H1 (cell line): ENCODE measurements around the gene NIPAL4. TPM values are rescaled to one million over a fixed set of nuclear protein-coding genes. Genes with fewer than 3 reads are reported as not detected.
A peak's percentile ranks its signal among the peaks of the same experiment; 100 is the strongest.

Source experiments
- CTCF ChIA-PET: fragments of 300-600 bp; sonication (Branson Sonifier 250); formaldehyde crosslinking; loops from one replicate; lab custom pipeline; 2021; ENCODE audit not compliant: partially characterized antibody; lab: Charles Lee
- POLR2A ChIA-PET: fragments of 300-600 bp; sonication (Branson Sonifier 250); formaldehyde crosslinking; loops from one replicate; lab custom pipeline; 2021; ENCODE audit warnings: inconsistent platforms; ENCODE audit not compliant: partially characterized antibody; lab: Charles Lee
- DNase-seq, 2 experiments: peaks; one replicate each; pipeline versions ENCODE4 v3.0.0 to v3.0.0-alpha.2; 2010 to 2022; ENCODE audit warnings: low spot score in 2 of 2, low read depth in 1 of 2, mixed read lengths in 1 of 2
- FAIRE-seq: peaks from 2 replicates; lab custom pipeline; 2011; peaks lifted over from hg19 to GRCh38; lab: Jason Lieb, UNC
- H2AFZ ChIP-seq: 2 replicates; pipeline ENCODE4 v1.8.1; 2012; ENCODE audit warnings: low read length, inconsistent platforms
- H2AK5ac ChIP-seq: 2 replicates; pipeline ENCODE4 v1.6.1; 2013; ENCODE audit warnings: low read depth, low read length
- H2BK120ac ChIP-seq: replicated peaks from 2 replicates; pipeline ENCODE3; 2013; ENCODE audit warnings: low read depth, low read length, inconsistent platforms
- H2BK12ac ChIP-seq: 2 replicates; pipeline ENCODE4 v1.6.1; 2013; ENCODE audit warnings: low read depth, low read length
- H2BK15ac ChIP-seq: 2 replicates; pipeline ENCODE4 v1.6.1; 2013; ENCODE audit warnings: low read length
- H2BK20ac ChIP-seq: 2 replicates; pipeline ENCODE4 v1.6.1; 2013; ENCODE audit warnings: low read length
- H2BK5ac ChIP-seq: 2 replicates; pipeline ENCODE4 v1.6.1; 2013; ENCODE audit warnings: low read depth, low read length
- H3K14ac ChIP-seq: 2 replicates; pipeline ENCODE4 v1.6.1; 2013; ENCODE audit warnings: inconsistent platforms; ENCODE audit not compliant: insufficient read length
- H3K18ac ChIP-seq: 2 replicates; pipeline ENCODE4 v1.6.1; 2013; ENCODE audit warnings: low read length; ENCODE audit errors: extremely low read depth
- H3K23ac ChIP-seq: 2 replicates; pipeline ENCODE4 v1.6.1; 2013; ENCODE audit warnings: inconsistent platforms; ENCODE audit not compliant: insufficient read length
- H3K23me2 ChIP-seq: 2 replicates; pipeline ENCODE4 v1.6.1; 2013; ENCODE audit warnings: low read depth, low read length
- H3K27ac ChIP-seq: 2 replicates; pipeline ENCODE4 v1.6.1; 2011; ENCODE audit warnings: low read depth, low read length, inconsistent platforms
- H3K27me3 ChIP-seq, 4 experiments: replicated peaks in 1 of 4; 1 replicate in 1 of 4; 2 replicates in 3 of 4; pipeline versions ENCODE4 v1.6.1 to v1.8.1; 2011 to 2013; ENCODE audit warnings: low read length in 3 of 4, mild to moderate bottlenecking in 3 of 4, inconsistent platforms in 2 of 4, mixed read lengths in 2 of 4, moderate library complexity in 1 of 4; ENCODE audit not compliant: control insufficient read depth in 3 of 4, insufficient read depth in 3 of 4; ENCODE audit errors: extremely low read depth in 1 of 4
- H3K36me3 ChIP-seq, 4 experiments: 2 replicates each; pipeline versions ENCODE4 v1.6.1 to v1.8.1; 2011 to 2013; ENCODE audit warnings: mild to moderate bottlenecking in 4 of 4, low read length in 3 of 4, moderate library complexity in 2 of 4, control low read depth in 1 of 4, inconsistent platforms in 1 of 4; ENCODE audit not compliant: insufficient read depth in 4 of 4, control insufficient read depth in 2 of 4
- H3K4ac ChIP-seq: replicated peaks from 2 replicates; pipeline ENCODE3; 2013; ENCODE audit warnings: low read length, low read depth, mixed read lengths, inconsistent platforms; ENCODE audit not compliant: insufficient read length
- H3K4me1 ChIP-seq, 4 experiments: replicated peaks in 1 of 4; 1 replicate in 1 of 4; 2 replicates in 3 of 4; pipeline versions ENCODE4 v1.6.1 to v1.8.1; 2011 to 2013; ENCODE audit warnings: low read length in 3 of 4, inconsistent platforms in 2 of 4, mixed read lengths in 1 of 4; ENCODE audit not compliant: insufficient read depth in 4 of 4, control insufficient read depth in 3 of 4
- H3K4me2 ChIP-seq, 2 experiments: 2 replicates each; pipeline versions ENCODE4 v1.6.1 to v1.8.1; 2011 to 2013; ENCODE audit warnings: low read depth in 2 of 2, low read length in 2 of 2, control low read depth in 1 of 2, inconsistent platforms in 1 of 2, mild to moderate bottlenecking in 1 of 2; ENCODE audit not compliant: insufficient read depth in 1 of 2
- H3K4me3 ChIP-seq, 4 experiments: fragments of 200-600, 300-600 bp in 1 of 4; sonication (generic), shearing (Covaris generic), sonication (Bioruptor Twin) in 1 of 4; 2 replicates each; pipeline versions ENCODE4 v1.5.1 to v1.8.1; 2011 to 2016; ENCODE audit warnings: low read length in 4 of 4, low read depth in 3 of 4, control low read depth in 2 of 4, inconsistent platforms in 2 of 4, mild to moderate bottlenecking in 2 of 4, mixed read lengths in 1 of 4, moderate library complexity in 1 of 4; ENCODE audit not compliant: insufficient read depth in 2 of 4; ENCODE audit errors: extremely low read depth in 1 of 4
- H3K56ac ChIP-seq: replicated peaks from 2 replicates; pipeline ENCODE3; 2013; ENCODE audit warnings: low read depth, mild to moderate bottlenecking, mixed read lengths, low read length, inconsistent platforms; ENCODE audit not compliant: insufficient read length
- H3K79me1 ChIP-seq: 2 replicates; pipeline ENCODE4 v1.6.1; 2013; ENCODE audit warnings: low read depth, low read length, control low read depth
- H3K79me2 ChIP-seq, 2 experiments: 2 replicates each; pipeline versions ENCODE4 v1.6.1 to v1.8.1; 2012 to 2013; ENCODE audit warnings: low read length in 2 of 2, mild to moderate bottlenecking in 2 of 2, inconsistent platforms in 1 of 2; ENCODE audit not compliant: insufficient read depth in 2 of 2, control insufficient read depth in 1 of 2
- H3K9ac ChIP-seq, 4 experiments: replicated peaks in 1 of 4; 1 replicate in 1 of 4; 2 replicates in 3 of 4; pipeline versions ENCODE4 v1.6.1 to v1.8.1; 2011 to 2013; ENCODE audit warnings: low read depth in 3 of 4, low read length in 3 of 4, control low read depth in 2 of 4, mild to moderate bottlenecking in 2 of 4, moderate library complexity in 2 of 4, inconsistent platforms in 1 of 4; ENCODE audit errors: extremely low read depth in 1 of 4
- H3K9me3 ChIP-seq, 2 experiments: 2 replicates each; pipeline versions ENCODE4 v1.6.1 to v1.8.1; 2012 to 2013; ENCODE audit warnings: mild to moderate bottlenecking in 2 of 2, moderate library complexity in 2 of 2, control low read depth in 1 of 2, inconsistent platforms in 1 of 2, low read depth in 1 of 2, low read length in 1 of 2, mixed read lengths in 1 of 2; ENCODE audit not compliant: insufficient read depth in 2 of 2
- H4K20me1 ChIP-seq, 2 experiments: replicated peaks in 1 of 2; 2 replicates each; pipeline versions ENCODE3 to v1.8.1; 2011 to 2013; ENCODE audit warnings: inconsistent platforms in 2 of 2, low read length in 2 of 2, mild to moderate bottlenecking in 1 of 2; ENCODE audit not compliant: insufficient read depth in 2 of 2, control insufficient read depth in 1 of 2
- H4K5ac ChIP-seq: 2 replicates; pipeline ENCODE4 v1.6.1; 2013; ENCODE audit warnings: low read length, low read depth, mixed read lengths, inconsistent platforms; ENCODE audit not compliant: insufficient read length
- H4K8ac ChIP-seq: 2 replicates; pipeline ENCODE4 v1.8.0; 2013; ENCODE audit warnings: mild to moderate bottlenecking, moderate library complexity, low read length, inconsistent platforms; ENCODE audit not compliant: insufficient read depth; ENCODE audit errors: extremely low read depth
- H4K91ac ChIP-seq: replicated peaks from 2 replicates; pipeline ENCODE3; 2013; ENCODE audit warnings: low read length, mixed read lengths, inconsistent platforms; ENCODE audit not compliant: insufficient read length
- ASH2L ChIP-seq: fragments of 200-600, 300-600 bp; sonication (generic); IDR thresholded peaks from one replicate; pipeline ENCODE4 v1.7.1; 2017; ENCODE audit warnings: low read length
- BCL11A ChIP-seq, 2 experiments: IDR thresholded peaks; one replicate each; pipeline ENCODE4 v1.6.1; 2011; ENCODE audit warnings: low read depth in 2 of 2, low read length in 2 of 2, mild to moderate bottlenecking in 2 of 2
- CTCF ChIP-seq, 3 experiments: IDR thresholded peaks; 1 replicate in 2 of 3; 2 replicates in 1 of 3; pipeline versions ENCODE4 v1.5.1 to v1.6.1; 2011; ENCODE audit warnings: low read length in 3 of 3, mild to moderate bottlenecking in 3 of 3, inconsistent platforms in 2 of 3, low read depth in 1 of 3, moderate library complexity in 1 of 3; ENCODE audit not compliant: insufficient read depth in 1 of 3; ENCODE audit errors: control extremely low read depth in 1 of 3
- FOSL1 ChIP-seq: IDR thresholded peaks from 2 replicates; pipeline ENCODE4 v1.6.1; 2011; ENCODE audit warnings: mild to moderate bottlenecking, low read depth, low read length, moderate library complexity; ENCODE audit not compliant: insufficient read depth
- MAX ChIP-seq: IDR thresholded peaks from 2 replicates; pipeline ENCODE4 v1.6.1; 2012; ENCODE audit warnings: inconsistent platforms
- POLR2A ChIP-seq, 2 experiments: IDR thresholded peaks; 1 replicate in 1 of 2; 2 replicates in 1 of 2; pipeline ENCODE4 v1.6.1; 2011; ENCODE audit warnings: low read depth in 2 of 2, low read length in 2 of 2, mild to moderate bottlenecking in 2 of 2; ENCODE audit errors: control extremely low read depth in 1 of 2
- POU5F1 ChIP-seq: IDR thresholded peaks from 2 replicates; pipeline ENCODE4 v1.6.1; 2011; ENCODE audit warnings: low read depth, mild to moderate bottlenecking, low read length, moderate library complexity
- RNF2 ChIP-seq: fragments of 200-900, 300-1000 bp; sonication (generic); IDR thresholded peaks from 2 replicates; pipeline ENCODE4 v1.7.1; 2016; ENCODE audit warnings: borderline replicate concordance, low read depth, mild to moderate bottlenecking, antibody characterized with exemption, low read length; ENCODE audit not compliant: poor library complexity, severe bottlenecking; ENCODE audit errors: missing control alignments
- TEAD4 ChIP-seq: IDR thresholded peaks from 2 replicates; pipeline ENCODE4 v1.6.1; 2012; ENCODE audit warnings: low read depth, low read length, inconsistent platforms, mixed read lengths
- WGBS, 2 experiments: shearing (Covaris generic) in 1 of 2; methylation state at CpG; one replicate each; pipeline versions ENCODE4 v1.1.6 to v1.1.7; 2013 to 2015; ENCODE audit warnings: low lambda C conversion rate in 2 of 2, mixed read lengths in 2 of 2, inconsistent platforms in 1 of 2, low coverage in 1 of 2, missing lambda C conversion rate in 1 of 2; ENCODE audit not compliant: insufficient replicate concordance in 2 of 2, insufficient coverage in 1 of 2, insufficient read length in 1 of 2; ENCODE audit errors: extremely low coverage in 1 of 2, missing lambda C conversion rate in 1 of 2; 5-methylcytosine and 5-hydroxymethylcytosine counted together
- polyA plus RNA-seq, 7 experiments: library from polyadenylated mRNA; depleted of rRNA in 3 of 7; stranded (reverse) in 5 of 7; unstranded in 2 of 7; fragments of >200 nt in 5 of 7; fragments of 200-250 nt in 2 of 7; gene quantifications; 1 replicate in 5 of 7; 2 replicates in 1 of 7; 4 replicates in 1 of 7; pipeline versions ENCODE4 v1.2.1 to v1.2.3, GENCODE V29; 2011 to 2013; ENCODE audit warnings: missing spikeins in 2 of 7, mixed read lengths in 2 of 7
- total RNA-seq: library from RNA; stranded (reverse); fragmentation: NEBNext Ultra II Directional; extraction: Animal tissue kit (Norgen Biotek cat#: 25700); gene quantifications from 2 replicates; pipeline ENCODE4 v1.2.1, GENCODE V29; 2021

NIPAL4 gene
- total and polyA plus RNA-seq, 2 of the 8 experiments (the other 6 are each of a cell fraction or from before 2014, with no cell fraction given): 0.09 to 0.20 TPM

GRCh38 chr5:157476702-157477408 is 16.8 kb downstream of the NIPAL4 start:
- Histone ChIP-seq H3K4me3 (no peak overlapping the region), H3K4me1 (peaks cover 0 to 2% (median 0%) of the 10 kb centered on the region in 4 experiments; a peak in 3 of 7 replicates), H2AFZ (no peak overlapping the region), H4K91ac (no peak overlapping the region), H3K23me2 (no peaks in the 10 kb centered on the region), H3K27me3 (no peaks in the 10 kb centered on the region), H3K79me1 (no peaks in the 10 kb centered on the region), H3K4ac (no peak overlapping the region), H2BK20ac (no peak overlapping the region), H3K4me2 (no peak overlapping the region), H3K18ac (no peak overlapping the region), H2BK15ac (no peak overlapping the region), H2BK120ac (no peak overlapping the region), H4K5ac (no peak overlapping the region), H3K23ac (no peak overlapping the region), H2BK12ac (no peak overlapping the region), H3K14ac (no peak overlapping the region), H3K9ac (no peak overlapping the region), H3K27ac (no peak overlapping the region), H3K36me3 (no peaks in the 10 kb centered on the region), H3K9me3 (0 out of 4 replicates have a peak, but pooled peaks cover 0 to 2% of the 10 kb centered on the region in 2 experiments), H4K8ac (no peak overlapping the region), H4K20me1 (peaks cover 0 to 4% of the 10 kb centered on the region in 2 experiments), H2BK5ac (no peak overlapping the region), H3K56ac (no peak overlapping the region), H2AK5ac (no peak overlapping the region), H3K79me2 (no peaks in the 10 kb centered on the region)
- ChIA-PET POLR2A (no interaction called here), CTCF (interaction anchor here (0.5 to 8.3 kb wide), 41 partner anchors 8 to 171 kb away, joined by 3 to 82 read pairs (median 5); partner anchors contain the start of gene NIPAL4)
- FAIRE-seq (peak; percentile 92), DNase-seq (no peak)
- 72% methylated on average over 7 of the region's 7 CpGs; no CpG with 5 or more reads in 1 of the 2 experiments for WGBS, 2 experiments
- TF ChIP-seq BCL11A (IDR thresholded peaks at IDR 0.05; ENCODE audit: low read depth in 2 of 2, low read length in 2 of 2): no peak
- TF ChIP-seq TEAD4: no peak
- no peak for TF ChIP-seq ASH2L
- TF ChIP-seq MAX: no peak
- peak; percentile 48 to 89 (median 80) for TF ChIP-seq CTCF (IDR thresholded peaks at IDR 0.05; ENCODE audit: control extremely low read depth in 1 of 3, insufficient read depth in 1 of 3, low read depth in 1 of 3, low read length in 3 of 3)
- no peak for TF ChIP-seq POLR2A (IDR thresholded peaks at IDR 0.05; ENCODE audit: control extremely low read depth in 1 of 2, low read depth in 2 of 2, low read length in 2 of 2)
- TF ChIP-seq FOSL1: no peak
- no peak for TF ChIP-seq RNF2
- TF ChIP-seq POU5F1: no peak
